Activated naive CD4-positive, alpha-beta T cell treated with anti-CD3 and anti-CD28 coated beads, Interleukin-2, amount 50 U/mL, for 24 hours (primary cell): Measurements from ENCODE around the gene SPHK2.
"Not testable (repeated sequence)": the region's sequence is repeated elsewhere in the genome, so short reads cannot be mapped to it uniquely, and the experiment has no call there.

Experiments used
- H3K27ac Mint-ChIP-seq: one replicate; pipeline ENCODE4 v1.8.0; 2021; ENCODE audit warnings: mild to moderate bottlenecking, mixed read lengths
- H3K27me3 Mint-ChIP-seq: one replicate; pipeline ENCODE4 v1.8.0; 2021; ENCODE audit warnings: mixed read lengths
- H3K36me3 Mint-ChIP-seq: one replicate; pipeline ENCODE4 v1.8.0; 2021; ENCODE audit warnings: mixed read lengths
- H3K4me1 Mint-ChIP-seq: one replicate; pipeline ENCODE4 v1.8.0; 2021; ENCODE audit warnings: mixed read lengths
- H3K4me3 Mint-ChIP-seq: one replicate; pipeline ENCODE4 v1.8.0; 2021; ENCODE audit warnings: mild to moderate bottlenecking, mixed read lengths
- H3K9me3 Mint-ChIP-seq: one replicate; pipeline ENCODE4 v1.8.0; 2021; ENCODE audit warnings: mixed read lengths

Gene SPHK2

DNA sequence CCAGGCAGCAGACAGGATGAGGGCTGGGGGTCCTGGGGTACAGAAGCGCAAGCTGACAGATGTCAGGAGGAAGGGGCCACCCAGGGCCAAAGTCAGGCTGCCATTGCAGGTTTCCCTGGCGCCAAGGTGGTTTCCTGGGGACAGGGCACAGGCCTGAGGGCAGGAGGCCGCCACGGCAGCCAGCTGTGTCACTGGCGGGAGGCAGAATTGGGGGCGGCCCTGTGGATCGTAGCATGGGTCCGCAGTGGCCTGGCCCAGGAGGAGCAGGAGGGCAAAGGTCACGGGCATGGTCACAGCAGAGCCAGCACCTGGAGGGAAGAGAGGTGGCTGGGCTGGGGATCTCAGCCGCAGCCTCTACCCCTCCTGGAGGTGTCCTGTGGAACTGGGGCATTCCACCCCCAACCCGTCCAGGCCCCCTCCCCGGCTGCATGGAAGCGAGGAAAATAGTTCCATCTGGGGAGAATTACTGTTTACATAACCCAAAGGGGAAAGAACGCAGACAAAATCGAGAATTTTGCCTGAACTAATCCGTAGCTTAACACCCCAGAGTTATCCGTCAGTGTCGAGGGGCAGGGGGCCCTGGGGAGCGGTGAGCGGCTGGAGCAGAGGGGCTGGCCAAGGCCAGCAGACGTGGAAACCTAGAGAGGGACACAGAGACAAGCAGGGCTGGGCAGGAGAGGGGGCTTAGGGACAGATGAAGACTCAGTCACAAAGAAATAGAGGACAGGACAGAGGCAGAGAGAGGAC, 51.6 kb downstream of the SPHK2 start:
- Mint-ChIP-seq H3K27me3 (no peaks in the 10 kb centered on the region), H3K4me1 (peaks cover 7% of the 10 kb centered on the region), H3K27ac (no peak overlapping the region)

DNA sequence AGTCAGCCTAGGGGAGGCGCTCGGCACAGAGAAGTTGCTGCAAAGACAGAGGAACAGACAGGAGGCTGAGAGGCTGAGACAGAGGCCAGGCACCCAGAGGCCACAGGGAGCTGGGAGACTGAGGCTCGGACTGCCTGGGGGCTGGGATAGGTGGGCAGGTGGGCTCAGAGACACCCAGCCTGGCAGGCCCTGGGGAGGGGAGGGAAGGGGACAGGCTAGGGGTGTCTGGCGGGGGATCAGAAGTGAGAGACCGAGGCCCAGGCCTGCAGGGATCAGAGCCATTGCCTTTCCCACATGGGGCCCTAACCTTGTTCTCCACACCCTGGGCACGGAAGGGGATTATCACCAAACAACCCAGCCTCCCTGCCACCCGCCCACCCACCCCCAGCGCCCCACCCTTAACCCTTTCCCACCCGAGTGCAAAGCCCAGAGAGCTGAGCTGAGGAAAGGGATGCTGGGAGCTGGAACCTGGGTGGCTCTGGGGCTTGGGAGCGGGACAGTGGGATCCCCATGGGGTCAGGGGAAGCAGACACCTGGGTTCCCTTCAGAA, 52.2 kb downstream of the SPHK2 start:
- no peaks in the 10 kb centered on the region for H3K36me3 Mint-ChIP-seq
- no peak overlapping the region for H3K27ac Mint-ChIP-seq
- H3K9me3 Mint-ChIP-seq, result no peaks in the 10 kb centered on the region
- no peak overlapping the region for H3K4me3 Mint-ChIP-seq
- no peaks in the 10 kb centered on the region for H3K27me3 Mint-ChIP-seq
- H3K4me1 Mint-ChIP-seq, result peaks cover 7% of the 10 kb centered on the region

More for the DNA sequence above, 51.6 kb downstream of the SPHK2 start:
- no peak overlapping the region for H3K4me3 Mint-ChIP-seq
- no peaks in the 10 kb centered on the region for H3K9me3 Mint-ChIP-seq
- no peaks in the 10 kb centered on the region for H3K36me3 Mint-ChIP-seq

DNA sequence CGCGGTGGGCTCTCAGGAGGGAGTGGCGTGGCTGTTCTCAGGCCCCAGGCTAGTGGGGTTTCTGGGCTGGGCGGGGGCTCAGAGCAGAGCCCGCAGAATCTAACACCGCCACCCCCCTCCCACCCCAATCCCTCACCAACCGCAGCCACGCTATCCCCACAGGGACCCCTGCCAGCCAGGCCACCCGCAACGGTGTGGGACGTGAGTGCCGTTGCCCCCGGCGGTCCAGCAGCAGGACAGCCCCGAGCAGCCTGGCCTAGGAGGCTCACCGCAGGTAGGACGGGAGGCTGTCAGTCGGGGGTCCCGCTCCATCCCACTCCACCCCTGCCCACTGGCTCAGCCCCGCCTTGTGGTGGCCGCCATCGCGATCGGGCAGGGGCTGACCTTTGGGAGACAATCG, 53.7 kb downstream of the SPHK2 start, which contains the start of gene NTN5:
Gene NTN5, minus strand, starts transcription at position 24 of the 400 bp plus-strand sequence. CDS start 2,031 bp downstream, outside the sequence.
- Mint-ChIP-seq H3K27me3 (no peaks in the 10 kb centered on the region), H3K9me3 (no peaks in the 10 kb centered on the region), H3K27ac (no peak within 1 kb of the TSS), H3K4me1 (peaks cover 7% of the 10 kb centered on the region), H3K4me3 (no peak within 1 kb of the TSS), H3K36me3 (no peaks in the 10 kb centered on the region)

DNA sequence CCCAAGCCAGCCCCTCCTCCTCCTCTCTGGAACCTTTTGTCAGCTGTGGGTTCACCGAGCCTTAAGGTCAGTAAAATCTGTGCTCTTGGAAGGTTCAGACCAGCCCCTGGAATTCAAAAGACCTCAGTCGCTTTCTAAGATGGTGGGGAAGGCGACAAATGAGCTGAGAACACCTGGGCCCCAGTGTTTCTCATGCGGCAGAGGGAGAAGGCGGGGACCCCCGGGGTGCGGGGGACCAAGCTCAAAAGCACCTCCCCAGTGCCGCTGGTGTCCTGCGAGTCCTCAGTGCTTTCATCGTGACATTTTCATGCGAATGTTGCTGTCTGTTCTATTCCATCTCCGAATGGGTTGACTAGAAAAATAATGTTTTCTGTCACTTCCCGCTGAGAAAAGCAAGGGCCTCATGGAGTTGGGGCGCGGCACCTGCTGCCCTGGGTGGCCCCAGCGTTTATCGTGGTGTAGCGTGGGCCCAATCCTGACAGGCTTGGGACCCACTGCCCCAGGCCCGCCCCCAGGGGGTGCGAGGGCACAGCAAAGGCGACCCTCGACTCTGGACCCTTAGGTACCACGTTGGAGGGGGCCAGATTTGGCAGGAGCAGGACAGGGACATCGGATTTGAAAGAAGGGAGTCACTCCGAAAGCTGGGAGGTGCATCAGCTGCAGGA, 54.3 kb downstream of the SPHK2 start:
- H3K4me1 Mint-ChIP-seq, result peaks cover 7% of the 10 kb centered on the region
- H3K9me3 Mint-ChIP-seq, result no peaks in the 10 kb centered on the region
- no peaks in the 10 kb centered on the region for H3K36me3 Mint-ChIP-seq
- no peak overlapping the region for H3K4me3 Mint-ChIP-seq
- H3K27ac Mint-ChIP-seq, result no peak overlapping the region
- H3K27me3 Mint-ChIP-seq, result no peaks in the 10 kb centered on the region

DNA sequence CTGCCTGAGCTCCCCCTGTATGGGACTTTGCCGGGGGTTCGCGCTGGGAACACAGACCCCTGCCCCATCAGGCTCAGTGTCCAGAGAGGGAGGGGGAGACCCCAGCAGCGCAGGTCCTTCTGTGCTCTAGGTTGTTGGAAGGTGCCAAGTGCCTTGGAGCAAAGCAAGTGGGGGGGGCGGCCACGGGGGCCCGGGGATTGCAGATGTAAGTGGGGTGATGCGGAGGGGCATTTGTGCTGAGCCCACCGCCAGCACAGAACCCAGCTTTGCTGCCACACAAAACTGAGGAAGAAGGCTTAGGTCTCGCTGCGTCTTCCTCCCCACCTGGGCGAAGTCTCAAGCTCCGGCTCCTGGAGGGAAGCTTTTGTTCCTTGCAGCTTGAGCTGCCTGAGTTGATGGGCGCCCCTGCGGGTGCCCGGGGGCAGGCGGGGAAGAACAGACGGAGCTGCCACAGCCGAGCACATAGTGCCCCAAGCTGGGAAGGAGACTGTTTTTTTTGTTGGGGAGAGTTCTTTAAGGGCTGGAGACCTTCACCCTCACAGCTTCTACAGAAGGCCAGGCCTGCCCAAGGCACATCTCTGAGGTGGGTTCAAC, 55.0 kb downstream of the SPHK2 start:
- Mint-ChIP-seq H3K4me1 (peaks cover 7% of the 10 kb centered on the region), H3K4me3 (no peak overlapping the region)

DNA sequence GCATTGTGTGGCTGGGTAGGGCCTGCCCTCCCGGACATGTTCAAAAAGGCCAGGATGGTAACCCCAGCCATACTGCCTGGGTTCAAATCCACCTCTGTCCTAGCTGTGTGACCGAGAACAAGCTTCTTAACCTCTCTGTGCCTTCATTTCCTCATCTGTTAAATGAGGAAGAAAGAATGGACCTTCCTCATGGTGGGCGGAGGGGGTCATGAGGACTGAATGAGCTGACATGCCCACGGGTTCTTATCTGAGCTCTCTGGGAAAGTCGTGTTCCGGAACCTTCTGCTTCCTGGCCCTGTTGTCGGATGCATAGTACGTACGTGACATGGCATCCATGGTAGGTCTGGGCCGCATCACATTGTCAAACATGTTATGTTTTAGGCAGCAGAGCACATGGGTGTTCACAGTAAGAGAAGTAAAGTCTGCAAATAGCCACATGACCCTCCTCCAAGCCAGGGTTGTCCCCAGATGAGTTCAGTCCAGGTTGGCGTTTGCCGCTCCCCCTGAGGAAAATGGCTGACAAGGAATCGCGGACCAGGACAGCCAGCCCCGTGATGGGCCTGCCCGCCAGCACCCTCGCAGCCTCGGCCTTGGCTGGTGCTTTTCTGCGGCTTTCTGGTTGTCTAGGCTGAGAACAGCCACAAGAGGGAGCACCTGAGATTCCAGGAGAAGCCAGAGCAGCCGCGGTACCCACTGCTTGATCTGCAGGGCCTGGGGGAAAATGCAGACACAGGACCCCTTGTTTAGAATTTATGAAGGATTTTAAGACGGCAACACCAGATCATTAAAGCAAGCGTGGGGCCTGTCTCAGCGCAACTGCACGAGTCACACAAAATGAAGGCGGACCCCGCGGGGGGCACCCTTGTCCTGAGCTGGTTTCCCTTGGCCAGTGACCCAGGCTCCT, 55.9 kb downstream of the SPHK2 start:
- H3K27me3 Mint-ChIP-seq, result no peaks in the 10 kb centered on the region
- no peaks in the 10 kb centered on the region for H3K9me3 Mint-ChIP-seq
- H3K36me3 Mint-ChIP-seq, result no peaks in the 10 kb centered on the region
- no peak overlapping the region for H3K4me3 Mint-ChIP-seq
- H3K27ac Mint-ChIP-seq, result peak overlapping the region; percentile 59
- H3K4me1 Mint-ChIP-seq, result peaks cover 7% of the 10 kb centered on the region

More for the DNA sequence above, 55.0 kb downstream of the SPHK2 start:
- no peaks in the 10 kb centered on the region for H3K36me3 Mint-ChIP-seq
- H3K27me3 Mint-ChIP-seq, result no peaks in the 10 kb centered on the region
- H3K9me3 Mint-ChIP-seq, result no peaks in the 10 kb centered on the region
- H3K27ac Mint-ChIP-seq, result no peak overlapping the region

DNA sequence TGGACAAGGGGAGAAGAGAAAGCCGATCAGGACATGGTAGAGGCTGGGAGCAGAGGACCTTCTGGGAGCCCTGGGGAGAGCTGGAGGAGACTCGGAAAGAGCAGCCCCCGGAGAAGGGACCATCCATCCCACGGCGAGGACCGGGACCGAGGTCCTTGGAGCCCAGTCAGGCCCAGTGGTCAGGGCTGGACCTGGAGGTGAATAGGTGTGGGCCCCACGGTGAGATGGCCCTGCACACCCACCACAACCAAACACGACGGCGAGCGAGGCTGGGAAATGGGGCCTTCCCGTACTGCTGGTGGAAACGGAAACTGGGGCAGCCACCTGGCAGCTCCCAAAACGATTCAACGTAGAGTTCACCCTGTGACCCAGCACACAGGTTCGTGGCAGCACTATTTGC, 57.2 kb downstream of the SPHK2 start:
- Mint-ChIP-seq H3K27me3 (no peaks in the 10 kb centered on the region), H3K4me1 (peaks cover 7% of the 10 kb centered on the region), H3K36me3 (no peaks in the 10 kb centered on the region), H3K27ac (no peak overlapping the region), H3K9me3 (no peaks in the 10 kb centered on the region), H3K4me3 (no peak overlapping the region)

DNA sequence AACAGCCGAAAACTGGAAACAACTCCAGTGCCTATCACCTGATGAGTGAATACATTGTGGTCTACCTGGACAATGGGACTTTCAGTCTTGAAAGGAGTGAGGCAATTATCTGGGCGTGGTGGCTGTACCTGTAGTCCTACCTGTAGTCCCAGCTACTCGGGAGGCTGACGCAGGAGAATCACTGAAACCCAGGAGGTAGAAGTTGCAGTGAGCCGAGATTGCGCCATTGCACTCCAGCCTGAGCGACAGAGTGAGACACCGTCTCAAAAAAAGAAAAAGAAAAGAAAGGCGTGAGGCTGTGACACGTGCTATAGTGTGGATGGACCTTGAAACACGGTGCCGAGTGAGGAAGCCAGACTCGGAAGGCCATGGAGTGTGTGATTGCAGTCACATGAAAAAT, 57.6 kb downstream of the SPHK2 start:
- no peaks in the 10 kb centered on the region for H3K27me3 Mint-ChIP-seq
- H3K36me3 Mint-ChIP-seq, result no peaks in the 10 kb centered on the region
- H3K4me1 Mint-ChIP-seq, result peaks cover 7% of the 10 kb centered on the region
- H3K9me3 Mint-ChIP-seq, result no peaks in the 10 kb centered on the region
- H3K4me3 Mint-ChIP-seq, result no peak overlapping the region
- H3K27ac Mint-ChIP-seq, result no peak overlapping the region

DNA sequence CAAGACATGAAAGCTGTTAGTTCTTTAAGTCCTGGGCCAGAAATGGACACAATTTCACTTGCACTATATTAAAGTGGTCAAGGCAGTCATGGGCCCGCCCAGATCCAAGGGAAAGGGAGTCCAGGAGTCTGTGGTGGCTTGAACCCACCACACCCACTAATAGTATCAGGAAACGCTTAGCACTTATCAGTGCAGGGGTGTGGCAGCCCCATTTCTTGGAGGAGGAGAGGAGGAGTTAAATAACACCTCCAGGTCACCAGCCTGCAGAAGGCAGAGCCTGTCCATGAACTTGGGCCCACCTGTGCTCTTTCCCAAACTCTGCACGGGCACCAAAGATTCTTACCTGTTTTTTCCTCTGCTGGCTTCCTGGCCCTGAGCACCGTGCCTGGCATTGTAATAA, 58.9 kb downstream of the SPHK2 start:
- Mint-ChIP-seq H3K4me1 (peaks cover 7% of the 10 kb centered on the region), H3K4me3 (no peak overlapping the region), H3K27me3 (no peaks in the 10 kb centered on the region), H3K27ac (no peak overlapping the region), H3K9me3 (no peaks in the 10 kb centered on the region), H3K36me3 (no peaks in the 10 kb centered on the region)

DNA sequence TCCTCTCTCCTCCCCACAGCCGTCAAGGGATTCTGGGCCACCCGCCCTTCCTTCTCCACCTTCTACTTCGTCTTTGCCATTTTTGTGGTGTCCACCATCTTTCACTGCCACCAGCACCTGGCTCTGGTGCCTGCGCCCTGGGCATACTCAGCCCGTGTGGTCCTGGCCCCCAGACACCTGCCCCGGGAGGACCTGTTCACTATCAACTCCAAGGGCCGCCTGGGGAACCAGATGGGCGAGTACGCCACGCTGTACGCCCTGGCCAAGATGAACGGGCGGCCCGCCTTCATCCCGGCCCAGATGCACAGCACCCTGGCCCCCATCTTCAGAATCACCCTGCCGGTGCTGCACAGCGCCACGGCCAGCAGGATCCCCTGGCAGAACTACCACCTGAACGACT, 60.7 kb downstream of the SPHK2 start:
- H3K36me3 Mint-ChIP-seq, H3K4me1 Mint-ChIP-seq, H3K27ac Mint-ChIP-seq, H3K4me3 Mint-ChIP-seq, H3K27me3 Mint-ChIP-seq, H3K9me3 Mint-ChIP-seq: not testable (repeated sequence)
